GM18951 (cell line): Measurements from ENCODE around the gene METTL6.

Source experiments
- POLR2A ChIP-seq: IDR thresholded peaks from 4 replicates; pipeline ENCODE4 v1.6.1; 2011; ENCODE audit warnings: mild to moderate bottlenecking; ENCODE audit not compliant: insufficient read length, insufficient read depth; ENCODE audit errors: extremely low read depth
- in situ Hi-C: fragments of 300-500 bp; cut with MboI; formaldehyde crosslinking; loops from one replicate; pipeline ENCODE4 v1.12.0; 2022; ENCODE audit warnings: low sequenced_read_pairs, mixed read lengths, inconsistent platforms; ENCODE audit not compliant: unreplicated experiment

Gene METTL6

GRCh38 chr3:15455756-15456155 is 28.4 kb upstream of the METTL6 start:
- TF ChIP-seq POLR2A: no peak
- in situ Hi-C loops: no loop called here

- TF ChIP-seq POLR2A: no peak
- in situ Hi-C loops: no loop called here
Measured at GRCh38 chr3:15454965-15455364, 27.6 kb upstream of the METTL6 start.

GRCh38 chr3:15453991-15454625 is 26.8 kb upstream of the METTL6 start:
- no peak for TF ChIP-seq POLR2A
- in situ Hi-C loops: no loop called here

- in situ Hi-C loops: no loop called here
Measured at GRCh38 chr3:15453501-15453900, 26.2 kb upstream of the METTL6 start.

GRCh38 chr3:15452961-15453360 is 25.6 kb upstream of the METTL6 start:
- TF ChIP-seq POLR2A: no peak
- in situ Hi-C loops: no loop called here

More at GRCh38 chr3:15453501-15453900, 26.2 kb upstream of the METTL6 start:
- no peak for TF ChIP-seq POLR2A

GRCh38 chr3:15452156-15452555 is 24.8 kb upstream of the METTL6 start:
- in situ Hi-C loops: no loop called here
- TF ChIP-seq POLR2A: no peak

- in situ Hi-C loops: no loop called here
- TF ChIP-seq POLR2A: no peak
Measured at GRCh38 chr3:15451216-15452113, 24.1 kb upstream of the METTL6 start.

- in situ Hi-C loops: no loop called here
Measured at GRCh38 chr3:15450438-15451215, 23.3 kb upstream of the METTL6 start.

GRCh38 chr3:15449489-15450224 is 22.3 kb upstream of the METTL6 start:
- no peak for TF ChIP-seq POLR2A
- in situ Hi-C loops: no loop called here

More at GRCh38 chr3:15450438-15451215, 23.3 kb upstream of the METTL6 start:
- TF ChIP-seq POLR2A: no peak

- no peak for TF ChIP-seq POLR2A
- in situ Hi-C loops: no loop called here
Measured at GRCh38 chr3:15443826-15444524, 16.6 kb upstream of the METTL6 start.

- no peak for TF ChIP-seq POLR2A
- in situ Hi-C loops: no loop called here
Measured at GRCh38 chr3:15440891-15441290, 13.5 kb upstream of the METTL6 start.

GRCh38 chr3:15439476-15439875 is 12.1 kb upstream of the METTL6 start:
- TF ChIP-seq POLR2A: no peak
- in situ Hi-C loops: no loop called here
